Measurements from ENCODE around the gene ADGRL3. TPM values are rescaled to one million over a fixed set of nuclear protein-coding genes. Genes with fewer than 3 reads are reported as not detected.
"Not testable (repeated sequence)": the region's sequence is repeated elsewhere in the genome, so short reads cannot be mapped to it uniquely, and the experiment has no call there.

ADGRL3 gene
- total RNA-seq, 4 donors from 2014 or later = 0.19 to 7.8 (median 1.3) TPM

DNA sequence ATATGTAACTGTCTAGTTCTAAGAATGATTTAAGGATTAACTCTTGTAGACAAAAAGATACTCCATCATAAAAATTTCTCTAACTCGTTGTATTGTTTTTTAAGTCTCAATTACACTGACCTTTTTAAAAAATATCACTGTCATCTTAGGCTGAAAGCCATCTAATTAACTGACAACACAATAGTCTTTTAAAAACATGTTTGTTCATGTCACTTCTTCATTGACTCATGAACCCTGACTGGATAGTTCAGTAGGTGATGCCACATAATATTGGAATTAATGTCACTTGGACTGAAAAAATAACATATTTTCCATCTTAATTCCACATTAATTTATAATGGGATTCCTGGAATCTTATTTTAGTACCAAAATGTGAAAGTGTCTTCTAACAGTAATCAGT is 179.3 kb downstream of the ADGRL3 start:
- TF ChIP-seq, protein P1, sequence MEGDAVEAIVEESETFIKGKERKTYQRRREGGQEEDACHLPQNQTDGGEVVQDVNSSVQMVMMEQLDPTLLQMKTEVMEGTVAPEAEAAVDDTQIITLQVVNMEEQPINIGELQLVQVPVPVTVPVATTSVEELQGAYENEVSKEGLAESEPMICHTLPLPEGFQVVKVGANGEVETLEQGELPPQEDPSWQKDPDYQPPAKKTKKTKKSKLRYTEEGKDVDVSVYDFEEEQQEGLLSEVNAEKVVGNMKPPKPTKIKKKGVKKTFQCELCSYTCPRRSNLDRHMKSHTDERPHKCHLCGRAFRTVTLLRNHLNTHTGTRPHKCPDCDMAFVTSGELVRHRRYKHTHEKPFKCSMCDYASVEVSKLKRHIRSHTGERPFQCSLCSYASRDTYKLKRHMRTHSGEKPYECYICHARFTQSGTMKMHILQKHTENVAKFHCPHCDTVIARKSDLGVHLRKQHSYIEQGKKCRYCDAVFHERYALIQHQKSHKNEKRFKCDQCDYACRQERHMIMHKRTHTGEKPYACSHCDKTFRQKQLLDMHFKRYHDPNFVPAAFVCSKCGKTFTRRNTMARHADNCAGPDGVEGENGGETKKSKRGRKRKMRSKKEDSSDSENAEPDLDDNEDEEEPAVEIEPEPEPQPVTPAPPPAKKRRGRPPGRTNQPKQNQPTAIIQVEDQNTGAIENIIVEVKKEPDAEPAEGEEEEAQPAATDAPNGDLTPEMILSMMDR (IDR thresholded peaks at IDR 0.05) = no peak
- TF ChIP-seq POLR2A (IDR thresholded peaks at IDR 0.05) = no peak
- Histone ChIP-seq H3K9me3 (no peaks in the 10 kb centered on the region), H3K36me3 (no peaks in the 10 kb centered on the region), H3K27ac (no peak overlapping the region), H3K27me3 (no peaks in the 10 kb centered on the region), H3K4me1 (peaks cover 0 to 9% (median 0%) of the 10 kb centered on the region in 3 donors), H3K4me3 (no peak overlapping the region)
- no peak for DNase-seq
- WGBS, 2 donors = 33 to 43% methylated on average over 1 of the region's 1 CpG
- intact Hi-C loops (cut with DNase I) = no loop called here

DNA sequence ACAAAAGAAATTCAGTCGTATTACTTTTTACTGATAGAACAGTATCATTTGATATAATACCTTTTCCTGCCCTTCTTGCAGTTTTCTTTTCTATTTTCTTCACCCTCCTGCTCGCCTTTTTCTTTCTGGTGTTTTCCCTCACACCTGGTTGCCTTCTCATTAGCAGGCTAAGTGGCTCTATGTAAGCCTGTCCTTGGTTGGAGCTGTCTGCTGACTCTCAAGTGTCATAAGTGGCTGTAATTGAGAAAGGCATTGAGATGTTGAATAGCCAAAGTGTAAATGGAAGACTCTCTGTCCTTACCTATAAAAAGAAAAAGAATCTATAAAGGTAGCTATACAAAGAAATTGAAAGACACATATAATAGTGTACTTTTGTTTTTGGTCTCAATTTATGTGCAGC is 180.7 kb downstream of the ADGRL3 start:
- no peak for TF ChIP-seq POLR2A (IDR thresholded peaks at IDR 0.05)
- Histone ChIP-seq H3K4me3 (no peak overlapping the region), H3K27me3 (no peaks in the 10 kb centered on the region), H3K36me3 (no peaks in the 10 kb centered on the region), H3K27ac (no peak overlapping the region), H3K9me3 (no peaks in the 10 kb centered on the region), H3K4me1 (no peaks in the 10 kb centered on the region)
- intact Hi-C loops (cut with DNase I) = no loop called here
- DNase-seq = no peak
- 84 to 93% methylated on average over 2 of the region's 2 CpGs for WGBS, 2 donors

DNA sequence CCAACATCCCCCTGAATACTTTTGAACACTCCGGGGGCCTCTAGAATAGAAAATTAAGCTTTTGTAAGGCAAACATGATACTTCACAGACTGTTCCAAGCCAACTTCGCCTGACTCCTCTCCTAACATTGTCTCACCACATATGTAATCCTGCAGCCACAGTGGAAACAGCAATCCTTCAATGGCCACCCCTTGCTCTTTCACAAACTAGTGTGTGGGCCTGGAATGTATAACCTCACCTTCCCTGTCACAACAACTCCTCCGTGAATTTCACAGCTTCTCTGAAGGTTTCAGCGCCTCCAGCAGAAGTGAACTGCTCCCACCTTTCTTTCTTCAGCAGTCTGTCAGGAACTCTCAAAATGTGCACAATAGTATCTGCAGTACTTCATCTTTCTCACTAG is 185.1 kb downstream of the ADGRL3 start:
- Histone ChIP-seq H3K4me3 (no peak overlapping the region), H3K4me1 (no peaks in the 10 kb centered on the region), H3K36me3 (no peaks in the 10 kb centered on the region), H3K9me3 (no peaks in the 10 kb centered on the region), H3K27me3 (no peaks in the 10 kb centered on the region), H3K27ac (no peak overlapping the region)
- TF ChIP-seq, protein P1 (IDR thresholded peaks at IDR 0.05) = no peak
- no peak for TF ChIP-seq POLR2A (IDR thresholded peaks at IDR 0.05)
- WGBS, 2 donors = 90 to 92% methylated on average over 4 of the region's 4 CpGs
- intact Hi-C loops (cut with DNase I) = no loop called here
- DNase-seq = no peak

DNA sequence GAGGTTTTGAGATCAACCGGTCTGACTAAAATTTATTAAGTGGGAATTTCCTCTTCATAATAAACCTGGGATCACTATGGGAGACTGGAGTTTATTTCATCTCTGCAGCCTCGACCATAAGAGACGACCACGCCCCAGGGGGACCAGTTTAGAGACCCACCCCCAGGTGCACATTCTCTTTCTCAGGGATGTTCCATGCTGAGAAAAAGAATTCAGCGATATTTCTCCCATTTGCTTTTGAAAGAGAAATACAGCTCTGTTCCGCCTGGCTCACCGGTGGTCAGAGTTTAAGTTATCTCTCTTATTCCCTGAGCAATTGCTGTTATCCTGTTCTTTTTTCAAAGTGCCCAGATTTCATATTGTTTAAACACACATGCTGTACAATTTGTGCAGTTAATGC is 187.2 kb downstream of the ADGRL3 start:
- H3K27ac ChIP-seq; H3K4me3 ChIP-seq; H3K36me3 ChIP-seq; DNase-seq; H3K4me1 ChIP-seq; H3K27me3 ChIP-seq; intact Hi-C loops (cut with DNase I); H3K9me3 ChIP-seq: not testable (repeated sequence)
- 83 to 84% methylated on average over 7 of the region's 7 CpGs for WGBS, 2 donors

DNA sequence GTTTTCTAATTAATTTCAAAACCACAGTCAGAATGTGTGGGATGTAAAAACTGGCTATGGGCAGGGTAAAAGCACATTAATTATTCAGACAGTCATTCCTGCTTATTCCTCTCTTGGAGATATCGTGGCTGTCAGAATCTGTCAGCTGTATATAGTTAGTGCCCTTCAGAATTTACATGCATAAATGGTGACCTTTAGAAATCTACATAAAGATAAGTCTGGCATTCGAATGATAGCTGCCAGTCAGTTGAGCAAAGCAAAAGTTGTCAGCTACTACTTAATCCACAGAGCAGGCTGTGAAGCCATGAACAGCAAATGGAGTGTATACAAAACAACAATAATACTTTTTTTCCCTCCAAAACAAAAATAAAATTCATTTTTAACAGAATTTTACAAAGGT is 189.5 kb downstream of the ADGRL3 start:
- intact Hi-C loops (cut with DNase I) = no loop called here
- no peaks in the 10 kb centered on the region for H3K27me3 ChIP-seq
- H3K27ac ChIP-seq = no peak overlapping the region
- H3K4me3 ChIP-seq = no peak overlapping the region
- WGBS, 2 donors = 73 to 80% methylated on average over 2 of the region's 2 CpGs
- no peak for TF ChIP-seq POLR2A (IDR thresholded peaks at IDR 0.05)
- TF ChIP-seq, protein P1 (IDR thresholded peaks at IDR 0.05) = no peak
- no peak for DNase-seq
- no peaks in the 10 kb centered on the region for H3K4me1 ChIP-seq
- H3K9me3 ChIP-seq = no peaks in the 10 kb centered on the region
- H3K36me3 ChIP-seq = no peaks in the 10 kb centered on the region

DNA sequence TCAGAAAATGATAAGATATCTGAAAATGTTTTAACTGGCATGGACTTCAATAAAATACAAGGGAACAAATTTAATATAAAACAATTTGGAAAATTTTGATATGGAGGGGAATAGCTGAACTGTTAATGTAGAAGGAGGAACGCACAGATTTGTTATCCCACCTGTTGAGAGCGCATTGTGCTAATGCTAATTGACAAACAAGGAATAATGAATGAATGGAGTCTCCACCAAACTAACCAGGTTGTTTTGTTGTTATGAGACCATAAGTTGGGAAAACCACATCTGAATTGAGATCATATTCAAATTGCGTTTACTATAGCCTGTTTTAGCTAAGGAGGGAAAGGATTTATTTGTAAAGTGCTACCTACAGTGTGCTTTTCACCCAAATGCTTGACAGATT is 195.6 kb downstream of the ADGRL3 start:
- no peak for DNase-seq
- Histone ChIP-seq H3K27me3 (no peaks in the 10 kb centered on the region), H3K27ac (no peak overlapping the region), H3K36me3 (no peaks in the 10 kb centered on the region), H3K4me3 (no peak overlapping the region), H3K4me1 (peaks cover 0 to 20% (median 3%) of the 10 kb centered on the region in 3 donors), H3K9me3 (no peaks in the 10 kb centered on the region)
- intact Hi-C loops (cut with DNase I) = no loop called here
- 88 to 90% methylated on average over 3 of the region's 3 CpGs for WGBS, 2 donors
- TF ChIP-seq, protein P1 (IDR thresholded peaks at IDR 0.05) = no peak
- TF ChIP-seq POLR2A (IDR thresholded peaks at IDR 0.05) = no peak
